ENCODE measurements around the gene RAVER1.

GRCh38 chr19:10269333-10270179 is 63.8 kb downstream of the RAVER1 start:
- peak; percentile 93 for TF ChIP-seq CTCF (tag by site-specific recombination; IDR thresholded peaks at IDR 0.05)
- no peak for TF ChIP-seq REST (tag by site-specific recombination; IDR thresholded peaks at IDR 0.05)
- TF ChIP-seq ZNF514 (tag by site-specific recombination; IDR thresholded peaks at IDR 0.05): no peak
- TF ChIP-seq OSR2 (tag by site-specific recombination; IDR thresholded peaks at IDR 0.05): no peak
- TF ChIP-seq ZSCAN4 (tag by site-specific recombination; IDR thresholded peaks at IDR 0.05): no peak
- TF ChIP-seq ZSCAN18 (tag by site-specific recombination; IDR thresholded peaks at IDR 0.05): no peak
- 0 out of 2 replicates have a peak, but pooled peaks have one; percentile 48 for TF ChIP-seq ZNF24 (tag by site-specific recombination; IDR thresholded peaks at IDR 0.05)
- TF ChIP-seq ZNF354C (tag by site-specific recombination; IDR thresholded peaks at IDR 0.05; ENCODE audit: borderline replicate concordance, low read depth): no peak
- no peak for TF ChIP-seq ZNF777 (tag by site-specific recombination; IDR thresholded peaks at IDR 0.05; ENCODE audit: borderline replicate concordance)
- TF ChIP-seq ZNF146 (tag by site-specific recombination; IDR thresholded peaks at IDR 0.05): no peak
- TF ChIP-seq SETDB1 (IDR thresholded peaks at IDR 0.05; ENCODE audit: insufficient read length, low read length): no peak
- no peak for TF ChIP-seq ZNF555 (tag by site-specific recombination; conservative IDR thresholded peaks at IDR 0.05)

All from HEK293 (cell line).